SK-N-MC (cell line): ENCODE measurements around the gene DLX2.

Experiments used
- EZH2 ChIP-seq: fragments of 200-600 bp; sonication (generic); IDR thresholded peaks from one replicate; pipeline ENCODE4 v1.6.1; 2017; ENCODE audit warnings: antibody characterized with exemption
- POLR2AphosphoS5 ChIP-seq: IDR thresholded peaks from 2 replicates; pipeline ENCODE4 v1.6.1; 2012; ENCODE audit warnings: mild to moderate bottlenecking, low read depth, low read length, borderline replicate concordance

- TF ChIP-seq POLR2AphosphoS5, result no peak
- TF ChIP-seq EZH2, result no peak
These were observed 7.5 kb upstream of the DLX2 start for GRCh38 chr2:172109988-172110811.
